ENCODE results near the gene BIN1. TPM values are rescaled to one million over a fixed set of nuclear protein-coding genes. Genes with fewer than 3 reads are reported as not detected.

Gene BIN1
- total RNA-seq, 1 experiment from 2014 or later, result 58.6 TPM

DNA sequence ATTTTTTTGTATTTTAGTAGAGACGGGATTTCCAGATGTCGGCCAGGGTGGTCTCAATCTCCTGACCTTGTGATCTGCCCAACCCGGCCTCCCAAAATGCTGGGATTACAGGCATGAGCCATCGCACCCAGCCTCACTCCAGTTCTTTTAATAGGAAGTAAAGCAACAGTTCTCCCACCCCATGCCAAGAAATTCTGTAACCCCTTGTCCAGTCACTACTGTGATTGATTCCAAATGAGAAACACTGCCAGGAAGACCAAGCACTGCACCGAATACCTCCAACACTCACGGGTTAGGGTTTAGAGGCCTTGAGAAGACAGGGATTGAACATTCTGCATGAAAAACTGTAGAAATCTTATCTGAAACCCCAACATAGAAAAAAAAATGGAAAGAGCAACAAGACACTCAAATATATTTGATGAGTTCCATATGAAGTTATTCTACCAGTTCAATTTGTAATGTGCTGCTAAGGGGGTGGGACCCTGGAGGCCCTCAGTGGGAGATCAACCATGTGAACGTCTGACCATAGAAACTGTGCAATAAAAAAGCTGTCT, 48.2 kb upstream of the BIN1 start:
- ATAC-seq, result no peak
- no TSS peak for BruUV-seq (replicated peaks)
- no peak for TF ChIP-seq CTCF (IDR thresholded peaks at IDR 0.05)
- no peak for TF ChIP-seq POLR2AphosphoS5 (IDR thresholded peaks at IDR 0.05; ENCODE audit: low read depth, low read length)
- no peak for TF ChIP-seq SIN3A (IDR thresholded peaks at IDR 0.05; ENCODE audit: borderline replicate concordance, insufficient read depth, low read depth, low read length)
- TF ChIP-seq TCF7L2 (IDR thresholded peaks at IDR 0.05; ENCODE audit: low read depth, low read length), result no peak
- TF ChIP-seq, protein P1, sequence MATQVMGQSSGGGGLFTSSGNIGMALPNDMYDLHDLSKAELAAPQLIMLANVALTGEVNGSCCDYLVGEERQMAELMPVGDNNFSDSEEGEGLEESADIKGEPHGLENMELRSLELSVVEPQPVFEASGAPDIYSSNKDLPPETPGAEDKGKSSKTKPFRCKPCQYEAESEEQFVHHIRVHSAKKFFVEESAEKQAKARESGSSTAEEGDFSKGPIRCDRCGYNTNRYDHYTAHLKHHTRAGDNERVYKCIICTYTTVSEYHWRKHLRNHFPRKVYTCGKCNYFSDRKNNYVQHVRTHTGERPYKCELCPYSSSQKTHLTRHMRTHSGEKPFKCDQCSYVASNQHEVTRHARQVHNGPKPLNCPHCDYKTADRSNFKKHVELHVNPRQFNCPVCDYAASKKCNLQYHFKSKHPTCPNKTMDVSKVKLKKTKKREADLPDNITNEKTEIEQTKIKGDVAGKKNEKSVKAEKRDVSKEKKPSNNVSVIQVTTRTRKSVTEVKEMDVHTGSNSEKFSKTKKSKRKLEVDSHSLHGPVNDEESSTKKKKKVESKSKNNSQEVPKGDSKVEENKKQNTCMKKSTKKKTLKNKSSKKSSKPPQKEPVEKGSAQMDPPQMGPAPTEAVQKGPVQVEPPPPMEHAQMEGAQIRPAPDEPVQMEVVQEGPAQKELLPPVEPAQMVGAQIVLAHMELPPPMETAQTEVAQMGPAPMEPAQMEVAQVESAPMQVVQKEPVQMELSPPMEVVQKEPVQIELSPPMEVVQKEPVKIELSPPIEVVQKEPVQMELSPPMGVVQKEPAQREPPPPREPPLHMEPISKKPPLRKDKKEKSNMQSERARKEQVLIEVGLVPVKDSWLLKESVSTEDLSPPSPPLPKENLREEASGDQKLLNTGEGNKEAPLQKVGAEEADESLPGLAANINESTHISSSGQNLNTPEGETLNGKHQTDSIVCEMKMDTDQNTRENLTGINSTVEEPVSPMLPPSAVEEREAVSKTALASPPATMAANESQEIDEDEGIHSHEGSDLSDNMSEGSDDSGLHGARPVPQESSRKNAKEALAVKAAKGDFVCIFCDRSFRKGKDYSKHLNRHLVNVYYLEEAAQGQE (IDR thresholded peaks at IDR 0.05; ENCODE audit: insufficient read depth in 1 of 2, low read depth in 2 of 2, low read length in 1 of 2), result no peak
- no peak for DNase-seq (ENCODE audit: low read depth, low spot score)
- Histone ChIP-seq H3K36me3 (ENCODE audit: control insufficient read depth, insufficient read depth, low read length) (no peaks in the 10 kb centered on the region), H3K27ac (ENCODE audit: low read length) (no peak overlapping the region), H3K4me3 (ENCODE audit: low read depth in 2 of 2, low read length in 2 of 2) (no peak overlapping the region), H3K9me3 (ENCODE audit: control insufficient read depth, insufficient read depth, low read depth, low read length) (no peaks in the 10 kb centered on the region), H3K27me3 (ENCODE audit: control insufficient read depth, insufficient read depth, low read length) (no peaks in the 10 kb centered on the region; the same call in 1 of the 2 replicates), H3K4me1 (ENCODE audit: control insufficient read depth, insufficient read depth, low read length) (no peaks in the 10 kb centered on the region)
- intact Hi-C loops (cut with micrococcal nuclease; ENCODE audit: unreplicated experiment), result no loop called here
- ChIA-PET CTCF (interaction anchor here (0.7 kb wide), 1 partner anchor 88 kb away, joined by 10 read pairs; no protein-coding TSS in a partner anchor), POLR2A (no interaction called here)
- in situ Hi-C loops (cut with HindIII; ENCODE audit: low pct_unique_long_range_greater_than_20kb, low sequenced_read_pairs), result no loop called here

GRCh38 chr2:127154396-127154795, 47.4 kb upstream of the BIN1 start:
- in situ Hi-C loops (cut with HindIII; ENCODE audit: low pct_unique_long_range_greater_than_20kb, low sequenced_read_pairs) (no loop called here), intact Hi-C loops (cut with micrococcal nuclease; ENCODE audit: unreplicated experiment) (no loop called here)
- no peak for DNase-seq (ENCODE audit: low read depth, low spot score)
- Histone ChIP-seq H3K9me3 (ENCODE audit: control insufficient read depth, insufficient read depth, low read depth, low read length) (no peaks in the 10 kb centered on the region), H3K4me3 (ENCODE audit: low read depth in 2 of 2, low read length in 2 of 2) (no peak overlapping the region), H3K27ac (ENCODE audit: low read length) (no peak overlapping the region), H3K36me3 (ENCODE audit: control insufficient read depth, insufficient read depth, low read length) (no peaks in the 10 kb centered on the region), H3K27me3 (ENCODE audit: control insufficient read depth, insufficient read depth, low read length) (no peaks in the 10 kb centered on the region; the same call in 1 of the 2 replicates), H3K4me1 (ENCODE audit: control insufficient read depth, insufficient read depth, low read length) (no peaks in the 10 kb centered on the region)
- TF ChIP-seq, protein P1 (IDR thresholded peaks at IDR 0.05; ENCODE audit: insufficient read depth in 1 of 2, low read depth in 2 of 2, low read length in 1 of 2), result no peak
- no peak for TF ChIP-seq CTCF (IDR thresholded peaks at IDR 0.05)
- no peak for TF ChIP-seq SIN3A (IDR thresholded peaks at IDR 0.05; ENCODE audit: borderline replicate concordance, insufficient read depth, low read depth, low read length)
- no peak for TF ChIP-seq POLR2AphosphoS5 (IDR thresholded peaks at IDR 0.05; ENCODE audit: low read depth, low read length)
- TF ChIP-seq TCF7L2 (IDR thresholded peaks at IDR 0.05; ENCODE audit: low read depth, low read length), result no peak
- ChIA-PET CTCF (interaction anchor here (0.7 to 0.8 kb wide), 2 partner anchors 88 to 134 kb away, joined by 4 to 10 read pairs; no protein-coding TSS in a partner anchor), POLR2A (interaction anchor here (0.6 to 0.7 kb wide), 2 partner anchors 127 to 553 kb away, joined by 5 to 6 read pairs; no protein-coding TSS in a partner anchor)
- no peak for ATAC-seq
- no TSS peak for BruUV-seq (replicated peaks)

Measured in Panc1 (cell line).